ENCODE results near the gene COQ2. TPM values are rescaled to one million over a fixed set of nuclear protein-coding genes. Genes with fewer than 3 reads are reported as not detected.
A peak's percentile ranks its signal among the peaks of the same experiment; 100 is the strongest.

COQ2 gene
- total and polyA plus RNA-seq, 2 of the 13 experiments (the other 11 are each of a cell fraction or from before 2014, with no cell fraction given) = 10.1 to 17.3 TPM

- TF ChIP-seq RNF219 (CRISPR knock-in tag; IDR thresholded peaks at IDR 0.05) (no peak), ZNF501 (CRISPR knock-in tag; IDR thresholded peaks at IDR 0.05) (peak; percentile 86), ZNF569 (CRISPR knock-in tag; IDR thresholded peaks at IDR 0.05; ENCODE audit: borderline replicate concordance) (no peak), DBP (CRISPR knock-in tag; IDR thresholded peaks at IDR 0.05; ENCODE audit: not compliant biosample characterization) (peak; percentile 63), TRAFD1 (CRISPR knock-in tag; IDR thresholded peaks at IDR 0.05; ENCODE audit: borderline replicate concordance) (no peak), SNAPC2 (CRISPR knock-in tag; IDR thresholded peaks at IDR 0.05) (no peak), ETV5 (CRISPR knock-in tag; IDR thresholded peaks at IDR 0.05; ENCODE audit: borderline replicate concordance) (0 out of 2 replicates have a peak, but pooled peaks have one; percentile 30), ZNF883 (CRISPR knock-in tag; IDR thresholded peaks at IDR 0.05; ENCODE audit: not compliant biosample characterization) (peak; percentile 72), SIN3B (IDR thresholded peaks at IDR 0.05; ENCODE audit: low read length) (peak; percentile 78; the same call in 1 of the 2 replicates), ATM (IDR thresholded peaks at IDR 0.05; ENCODE audit: borderline replicate concordance) (no peak), ZNF292 (CRISPR knock-in tag; IDR thresholded peaks at IDR 0.05; ENCODE audit: borderline replicate concordance, low read depth) (peak; percentile 61; the same call in 1 of the 2 replicates), IRF9 (CRISPR knock-in tag; IDR thresholded peaks at IDR 0.05; ENCODE audit: borderline replicate concordance) (no peak; the same call in 1 of the 2 replicates), AKAP8 (CRISPR knock-in tag; IDR thresholded peaks at IDR 0.05) (0 out of 2 replicates have a peak, but pooled peaks have one; percentile 36), ZNF652 (CRISPR knock-in tag; IDR thresholded peaks at IDR 0.05; ENCODE audit: borderline replicate concordance, low read depth) (no peak)
- TF ChIP-seq, protein P1, sequence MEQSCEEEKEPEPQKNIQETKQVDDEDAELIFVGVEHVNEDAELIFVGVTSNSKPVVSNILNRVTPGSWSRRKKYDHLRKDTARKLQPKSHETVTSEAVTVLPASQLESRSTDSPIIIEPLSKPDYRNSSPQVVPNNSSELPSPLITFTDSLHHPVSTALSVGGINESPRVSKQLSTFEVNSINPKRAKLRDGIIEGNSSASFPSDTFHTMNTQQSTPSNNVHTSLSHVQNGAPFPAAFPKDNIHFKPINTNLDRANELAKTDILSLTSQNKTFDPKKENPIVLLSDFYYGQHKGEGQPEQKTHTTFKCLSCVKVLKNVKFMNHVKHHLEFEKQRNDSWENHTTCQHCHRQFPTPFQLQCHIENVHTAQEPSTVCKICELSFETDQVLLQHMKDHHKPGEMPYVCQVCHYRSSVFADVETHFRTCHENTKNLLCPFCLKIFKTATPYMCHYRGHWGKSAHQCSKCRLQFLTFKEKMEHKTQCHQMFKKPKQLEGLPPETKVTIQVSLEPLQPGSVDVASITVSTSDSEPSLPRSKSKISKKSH (CRISPR knock-in tag; IDR thresholded peaks at IDR 0.05; ENCODE audit: borderline replicate concordance) = no peak; the same call in 1 of the 2 replicates
These were observed at the start of gene COQ2 (continued) for GRCh38 chr4:83284193-83285054.

All from HepG2 (cell line).